ENCODE measurements around the gene PILRA. TPM values are rescaled to one million over a fixed set of nuclear protein-coding genes. Genes with fewer than 3 reads are reported as not detected.
"Not testable (repeated sequence)": the region's sequence is repeated elsewhere in the genome, so short reads cannot be mapped to it uniquely, and the experiment has no call there.

Gene PILRA
- total RNA-seq, 4 donors from 2014 or later: 2.5 to 10.7 (median 4.7) TPM

- no peaks in the 10 kb centered on the region for H3K27me3 ChIP-seq
- TF ChIP-seq POLR2AphosphoS5 (IDR thresholded peaks at IDR 0.05) (no peak), EP300 (IDR thresholded peaks at IDR 0.05) (no peak), CTCF (IDR thresholded peaks at IDR 0.05) (no peak), POLR2A (IDR thresholded peaks at IDR 0.05) (no peak)
- 17 to 38% methylated on average over 1 to 5 of the region's 6 CpGs for WGBS, 2 donors (ENCODE audit: low coverage in 1 of 2)
- H3K27ac ChIP-seq: peak overlapping the region in 1 of 4 donors; percentile 48
- peaks cover 0 to 34% (median 0%) of the 10 kb centered on the region in 3 donors for H3K4me1 ChIP-seq
- no peak overlapping the region for H3K4me3 ChIP-seq
- peaks cover 0 to 78% of the 10 kb centered on the region in 2 donors for H3K36me3 ChIP-seq
- ATAC-seq: peak; percentile 42
- no peaks in the 10 kb centered on the region for H3K9me3 ChIP-seq
These were observed 30.5 kb upstream of the PILRA start for GRCh38 chr7:100342765-100343164.

GRCh38 chr7:100344124-100344559 lies 29.1 kb upstream of the PILRA start:
- Histone ChIP-seq H3K4me1 (peaks cover 0 to 36% (median 0%) of the 10 kb centered on the region in 3 donors), H3K36me3 (peaks cover 0 to 80% of the 10 kb centered on the region in 2 donors), H3K27ac (peak overlapping the region in 1 of 4 donors; percentile 60)
- H3K9me3 ChIP-seq, H3K27me3 ChIP-seq, ATAC-seq, H3K4me3 ChIP-seq: not testable (repeated sequence)
- 76% methylated on average over 3 of the region's 4 CpGs; no CpG with 5 or more reads in 1 of the 2 donors for WGBS, 2 donors (ENCODE audit: low coverage in 1 of 2)

GRCh38 chr7:100344560-100345287 lies 28.6 kb upstream of the PILRA start:
- H3K4me1 ChIP-seq: peaks cover 0 to 36% (median 0%) of the 10 kb centered on the region in 3 donors
- H3K27me3 ChIP-seq, H3K9me3 ChIP-seq, H3K4me3 ChIP-seq: not testable (repeated sequence)
- 31 to 75% methylated on average over 4 to 6 of the region's 13 CpGs for WGBS, 2 donors (ENCODE audit: low coverage in 1 of 2)
- peak; percentile 77 for ATAC-seq
- H3K36me3 ChIP-seq: peaks cover 0 to 80% of the 10 kb centered on the region in 2 donors
- peak overlapping the region in 3 of 4 donors; percentile 57 to 64 (median 60) for H3K27ac ChIP-seq
- peak in 1 of 4 experiments; percentile 45 for TF ChIP-seq CTCF (IDR thresholded peaks at IDR 0.05)

GRCh38 chr7:100345288-100345672 lies 28.0 kb upstream of the PILRA start:
- not testable (repeated sequence) for H3K4me3 ChIP-seq, H3K9me3 ChIP-seq, H3K27me3 ChIP-seq, H3K27ac ChIP-seq
- peak in 3 of 4 experiments; percentile 25 to 53 (median 38) for TF ChIP-seq CTCF (IDR thresholded peaks at IDR 0.05)
- WGBS, 2 donors (ENCODE audit: low coverage in 1 of 2): 0% methylated on average over 2 to 3 of the region's 5 CpGs
- peak; percentile 39 for ATAC-seq
- Histone ChIP-seq H3K4me1 (peaks cover 0 to 36% (median 0%) of the 10 kb centered on the region in 3 donors), H3K36me3 (peaks cover 0 to 81% of the 10 kb centered on the region in 2 donors)

- no peak for ATAC-seq
- Histone ChIP-seq H3K9me3 (no peaks in the 10 kb centered on the region), H3K36me3 (peaks cover 0 to 86% of the 10 kb centered on the region in 2 donors), H3K27ac (peak overlapping the region in 1 of 4 donors; percentile 36), H3K4me3 (no peak overlapping the region), H3K4me1 (peaks cover 0 to 36% (median 0%) of the 10 kb centered on the region in 3 donors), H3K27me3 (no peaks in the 10 kb centered on the region)
- TF ChIP-seq POLR2AphosphoS5 (IDR thresholded peaks at IDR 0.05): no peak
- no peak for TF ChIP-seq POLR2A (IDR thresholded peaks at IDR 0.05)
- no peak for TF ChIP-seq CTCF (IDR thresholded peaks at IDR 0.05)
- TF ChIP-seq EP300 (IDR thresholded peaks at IDR 0.05): no peak
These were observed 26.4 kb upstream of the PILRA start for GRCh38 chr7:100346921-100347320.

Data from gastroesophageal sphincter (tissue), 4 donors.